ENCODE measurements around the gene DUSP12.

DNA sequence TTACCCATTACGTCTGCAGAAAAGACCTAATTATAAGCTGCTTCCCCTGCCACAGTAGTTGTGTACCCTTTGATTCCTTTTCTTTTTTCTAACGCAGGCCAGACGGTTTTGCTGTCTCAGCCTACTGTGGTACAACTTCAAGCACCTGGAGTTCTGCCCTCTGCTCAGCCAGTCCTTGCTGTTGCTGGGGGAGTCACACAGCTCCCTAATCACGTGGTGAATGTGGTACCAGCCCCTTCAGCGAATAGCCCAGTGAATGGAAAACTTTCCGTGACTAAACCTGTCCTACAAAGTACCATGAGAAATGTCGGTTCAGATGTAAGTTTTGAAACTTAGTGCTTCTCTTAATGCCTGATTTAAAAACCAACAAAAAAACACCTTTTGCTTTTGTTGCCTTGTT lies 52.4 kb downstream of the DUSP12 start:
- TF ChIP-seq JUND (IDR thresholded peaks at IDR 0.05), result no peak
- no peak for TF ChIP-seq CTCF (IDR thresholded peaks at IDR 0.05; ENCODE audit: low read depth, low read length, missing input control)
- TF ChIP-seq TAF1 (conservative IDR thresholded peaks at IDR 0.05), result no peak
- TF ChIP-seq, protein P1, sequence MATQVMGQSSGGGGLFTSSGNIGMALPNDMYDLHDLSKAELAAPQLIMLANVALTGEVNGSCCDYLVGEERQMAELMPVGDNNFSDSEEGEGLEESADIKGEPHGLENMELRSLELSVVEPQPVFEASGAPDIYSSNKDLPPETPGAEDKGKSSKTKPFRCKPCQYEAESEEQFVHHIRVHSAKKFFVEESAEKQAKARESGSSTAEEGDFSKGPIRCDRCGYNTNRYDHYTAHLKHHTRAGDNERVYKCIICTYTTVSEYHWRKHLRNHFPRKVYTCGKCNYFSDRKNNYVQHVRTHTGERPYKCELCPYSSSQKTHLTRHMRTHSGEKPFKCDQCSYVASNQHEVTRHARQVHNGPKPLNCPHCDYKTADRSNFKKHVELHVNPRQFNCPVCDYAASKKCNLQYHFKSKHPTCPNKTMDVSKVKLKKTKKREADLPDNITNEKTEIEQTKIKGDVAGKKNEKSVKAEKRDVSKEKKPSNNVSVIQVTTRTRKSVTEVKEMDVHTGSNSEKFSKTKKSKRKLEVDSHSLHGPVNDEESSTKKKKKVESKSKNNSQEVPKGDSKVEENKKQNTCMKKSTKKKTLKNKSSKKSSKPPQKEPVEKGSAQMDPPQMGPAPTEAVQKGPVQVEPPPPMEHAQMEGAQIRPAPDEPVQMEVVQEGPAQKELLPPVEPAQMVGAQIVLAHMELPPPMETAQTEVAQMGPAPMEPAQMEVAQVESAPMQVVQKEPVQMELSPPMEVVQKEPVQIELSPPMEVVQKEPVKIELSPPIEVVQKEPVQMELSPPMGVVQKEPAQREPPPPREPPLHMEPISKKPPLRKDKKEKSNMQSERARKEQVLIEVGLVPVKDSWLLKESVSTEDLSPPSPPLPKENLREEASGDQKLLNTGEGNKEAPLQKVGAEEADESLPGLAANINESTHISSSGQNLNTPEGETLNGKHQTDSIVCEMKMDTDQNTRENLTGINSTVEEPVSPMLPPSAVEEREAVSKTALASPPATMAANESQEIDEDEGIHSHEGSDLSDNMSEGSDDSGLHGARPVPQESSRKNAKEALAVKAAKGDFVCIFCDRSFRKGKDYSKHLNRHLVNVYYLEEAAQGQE (IDR thresholded peaks at IDR 0.05), result no peak
- TF ChIP-seq, protein P2, sequence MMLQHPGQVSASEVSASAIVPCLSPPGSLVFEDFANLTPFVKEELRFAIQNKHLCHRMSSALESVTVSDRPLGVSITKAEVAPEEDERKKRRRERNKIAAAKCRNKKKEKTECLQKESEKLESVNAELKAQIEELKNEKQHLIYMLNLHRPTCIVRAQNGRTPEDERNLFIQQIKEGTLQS (IDR thresholded peaks at IDR 0.05), result no peak
- TF ChIP-seq SP1 (IDR thresholded peaks at IDR 0.05), result no peak
- no peak for TF ChIP-seq GABPA (IDR thresholded peaks at IDR 0.05 in 1 of 2, conservative IDR thresholded peaks at IDR 0.05 in 1 of 2)
- TF ChIP-seq RXRA (IDR thresholded peaks at IDR 0.05), result no peak
